HepG2 (cell line): ENCODE results near the gene ETFA. TPM values are rescaled to one million over a fixed set of nuclear protein-coding genes. Genes with fewer than 3 reads are reported as not detected.
A peak's percentile ranks its signal among the peaks of the same experiment; 100 is the strongest.

Experiments used
- ARID2 ChIP-seq: sonication (generic); formaldehyde crosslinking; IDR thresholded peaks from 2 replicates; pipeline ENCODE4 v1.8.1; 2022; ENCODE audit warnings: mild to moderate bottlenecking, missing genetic modification reagents, borderline replicate concordance
- ARNT2 ChIP-seq: sonication (generic); formaldehyde crosslinking; IDR thresholded peaks from 2 replicates; pipeline ENCODE4 v1.8.0; 2022; ENCODE audit warnings: mild to moderate bottlenecking, low read depth, missing genetic modification reagents, moderate library complexity
- CREM ChIP-seq, 2 experiments: sonication (generic) in 1 of 2; formaldehyde crosslinking in 1 of 2; IDR thresholded peaks; 2 replicates each; pipeline versions ENCODE4 v1.4.0 to v1.6.1; 2016 to 2020; ENCODE audit warnings: antibody characterized with exemption in 1 of 2, mild to moderate bottlenecking in 1 of 2, missing genetic modification reagents in 1 of 2
- HIC2 ChIP-seq: sonication (generic); formaldehyde crosslinking; IDR thresholded peaks from 2 replicates; pipeline ENCODE4 v1.9.0; 2022; ENCODE audit warnings: low read depth, missing genetic modification reagents
- KLF15 ChIP-seq: sonication (generic); formaldehyde crosslinking; IDR thresholded peaks from 2 replicates; pipeline ENCODE4 v1.8.1; 2023; ENCODE audit warnings: borderline replicate concordance, mild to moderate bottlenecking, inconsistent platforms, missing genetic modification reagents, mixed read lengths
- PCBP2 ChIP-seq: fragments of 200-400 bp; formaldehyde crosslinking; optimal IDR thresholded peaks from 2 replicates; pipeline ENCODE3; 2018; ENCODE audit warnings: low read length, low read depth; ENCODE audit not compliant: poor library complexity, severe bottlenecking
- PRDM10 ChIP-seq: sonication (generic); formaldehyde crosslinking; IDR thresholded peaks from 2 replicates; pipeline ENCODE4 v1.4.0; 2020; ENCODE audit warnings: low read depth, missing genetic modification reagents
- RFX5 ChIP-seq: IDR thresholded peaks from 2 replicates; pipeline ENCODE4 v1.6.1; 2011; ENCODE audit warnings: low read depth, low read length, improper control_type of control experiment
- ZNF24 ChIP-seq: fragments of 450-650 bp; IDR thresholded peaks from 2 replicates; pipeline ENCODE4 v1.6.1; 2017; ENCODE audit warnings: antibody characterized with exemption, mild to moderate bottlenecking
- ZNF33A ChIP-seq: sonication (generic); formaldehyde crosslinking; IDR thresholded peaks from 2 replicates; pipeline ENCODE4 v1.5.1; 2020; ENCODE audit warnings: missing genetic modification reagents, mild to moderate bottlenecking, moderate library complexity, borderline replicate concordance
- ZNF616 ChIP-seq: sonication (generic); formaldehyde crosslinking; IDR thresholded peaks from 2 replicates; pipeline ENCODE4 v1.5.0; 2020; ENCODE audit warnings: low read depth, mild to moderate bottlenecking, missing genetic modification reagents
- ZNF691 ChIP-seq: sonication (generic); formaldehyde crosslinking; IDR thresholded peaks from 2 replicates; pipeline ENCODE4 v1.4.0; 2020; ENCODE audit warnings: missing genetic modification reagents, low read depth, mild to moderate bottlenecking, borderline replicate concordance
- ZNF710 ChIP-seq: sonication (generic); formaldehyde crosslinking; IDR thresholded peaks from 2 replicates; pipeline ENCODE4 v1.5.0; 2020; ENCODE audit warnings: mild to moderate bottlenecking, missing genetic modification reagents, borderline replicate concordance
- ZNF761 ChIP-seq: sonication (generic); formaldehyde crosslinking; conservative IDR thresholded peaks from 2 replicates; pipeline ENCODE4 v1.4.0; 2020; ENCODE audit warnings: mild to moderate bottlenecking, missing genetic modification reagents
- ZNF839 ChIP-seq: sonication (generic); formaldehyde crosslinking; IDR thresholded peaks from 2 replicates; pipeline ENCODE4 v1.4.0; 2020; ENCODE audit warnings: missing genetic modification reagents, mild to moderate bottlenecking, borderline replicate concordance
- polyA plus RNA-seq, 8 experiments: library from polyadenylated mRNA; depleted of rRNA in 3 of 8; stranded (reverse) in 7 of 8; unstranded in 1 of 8; fragments of >200 nt; fragmentation: Illumina TruSeq in 4 of 8; extraction: Trizol in 4 of 8; gene quantifications; 2 replicates each; pipeline versions ENCODE4 v1.2.1 to v1.2.3, GENCODE V29; 2011 to 2016; ENCODE audit warnings: low read depth in 4 of 8, missing spikeins in 1 of 8, mixed read lengths in 1 of 8; ENCODE audit not compliant: insufficient read depth in 1 of 8
- total RNA-seq, 5 experiments: library from RNA; depleted of rRNA; stranded (reverse); fragments of >200 nt; fragmentation: Illumina TruSeq; extraction: Trizol; gene quantifications; 2 replicates each; pipeline ENCODE4 v1.2.3, GENCODE V29; 2016; ENCODE audit warnings: low read depth in 1 of 5
- TF ChIP-seq, protein P1 (sequence below): IDR thresholded peaks from 2 replicates; pipeline ENCODE4 v1.6.1; 2016; ENCODE audit warnings: low read depth, borderline replicate concordance
- TF ChIP-seq, protein P2 (sequence below): sonication (generic); formaldehyde crosslinking; IDR thresholded peaks from 2 replicates; pipeline ENCODE4 v1.5.0; 2020; ENCODE audit warnings: missing genetic modification reagents, mild to moderate bottlenecking, borderline replicate concordance

ETFA gene
- total and polyA plus RNA-seq, 2 of the 13 experiments (the other 11 are each of a cell fraction or from before 2014, with no cell fraction given): 291 to 396 TPM

- TF ChIP-seq ZNF710 (CRISPR knock-in tag) (no peak), ZNF761 (CRISPR knock-in tag) (no peak), ZNF616 (CRISPR knock-in tag) (no peak), RFX5 (no peak), HIC2 (CRISPR knock-in tag) (no peak), ZNF24 (0 out of 2 replicates have a peak, but pooled peaks have one; percentile 33), ARID2 (CRISPR knock-in tag) (no peak), ZNF691 (CRISPR knock-in tag) (no peak; the same call in 1 of the 2 replicates), ZNF33A (CRISPR knock-in tag) (no peak), PCBP2 (no peak), CREM (IDR thresholded peaks at IDR 0.05) (peak; percentile 56; the same call in 1 of the 2 replicates), CREM (CRISPR knock-in tag; IDR thresholded peaks at IDR 0.05) (no peak), ARNT2 (no peak), PRDM10 (CRISPR knock-in tag) (peak; percentile 36), KLF15 (CRISPR knock-in tag) (no peak), ZNF839 (no peak)
- TF ChIP-seq, protein P1, sequence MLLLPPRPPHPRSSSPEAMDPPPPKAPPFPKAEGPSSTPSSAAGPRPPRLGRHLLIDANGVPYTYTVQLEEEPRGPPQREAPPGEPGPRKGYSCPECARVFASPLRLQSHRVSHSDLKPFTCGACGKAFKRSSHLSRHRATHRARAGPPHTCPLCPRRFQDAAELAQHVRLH: peak; percentile 80; the same call in 1 of the 2 replicates
- TF ChIP-seq, protein P2, sequence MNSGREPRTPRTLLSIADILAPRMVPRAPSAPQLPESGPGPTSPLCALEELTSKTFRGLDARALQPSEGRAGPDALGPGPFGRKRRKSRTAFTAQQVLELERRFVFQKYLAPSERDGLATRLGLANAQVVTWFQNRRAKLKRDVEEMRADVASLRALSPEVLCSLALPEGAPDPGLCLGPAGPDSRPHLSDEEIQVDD: no peak
Measured at GRCh38 chr15:76333720-76334437, 22.6 kb upstream of the ETFA start (continued).
